Stomach (tissue), 9 donors: ENCODE results near the gene HLA-F. TPM values are rescaled to one million over a fixed set of nuclear protein-coding genes. Genes with fewer than 3 reads are reported as not detected.
A peak's percentile ranks its signal among the peaks of the same experiment; 100 is the strongest.

ENCODE experiments used
- DNase-seq, 2 donors: peaks; one replicate each; pipeline versions ENCODE4 v3.0.0 to v3.0.0-alpha.2; 2013 to 2019
- H3K27ac ChIP-seq, 5 donors: fragments of 200-600 bp in 4 of 5; sonication (generic) in 4 of 5; one replicate each; pipeline ENCODE4 v1.5.1; 2013 to 2019; ENCODE audit warnings: mild to moderate bottlenecking in 1 of 5, moderate library complexity in 1 of 5
- H3K27me3 ChIP-seq, 3 donors: fragments of 200-600 bp; sonication (generic); one replicate each; pipeline ENCODE4 v1.5.1; 2017 to 2019; ENCODE audit warnings: mixed run types in 1 of 3
- H3K36me3 ChIP-seq, 4 donors: fragments of 200-600 bp; sonication (generic); 1 replicate in 3 of 4; 2 replicates in 1 of 4; pipeline ENCODE4 v1.5.1; 2016 to 2019
- H3K4me1 ChIP-seq, 4 donors: fragments of 200-600 bp; sonication (generic); one replicate each; pipeline ENCODE4 v1.5.1; 2016 to 2019
- H3K4me3 ChIP-seq, 4 donors: fragments of 200-600 bp; sonication (generic) in 3 of 4; one replicate each; pipeline ENCODE4 v1.5.1; 2016 to 2019; ENCODE audit warnings: mild to moderate bottlenecking in 1 of 4
- H3K9me3 ChIP-seq, 4 donors: fragments of 200-600 bp; sonication (generic); one replicate each; pipeline ENCODE4 v1.5.1; 2016 to 2019
- CTCF ChIP-seq, 7 experiments: fragments of 450-650 bp in 4 of 7; fragments of 200-600 bp in 3 of 7; sonication (generic) in 3 of 7; IDR thresholded peaks; one replicate each; pipeline ENCODE4 v1.5.1; 2016 to 2019; ENCODE audit warnings: antibody characterized with exemption in 7 of 7, control low read depth in 2 of 7, mild to moderate bottlenecking in 1 of 7
- EP300 ChIP-seq: sonication (generic); formaldehyde crosslinking; IDR thresholded peaks from one replicate; pipeline ENCODE4 v1.6.1; 2017; ENCODE audit warnings: antibody characterized with exemption
- POLR2A ChIP-seq, 4 donors: fragments of 450-650 bp; IDR thresholded peaks; one replicate each; pipeline ENCODE4 v1.6.1; 2016; ENCODE audit warnings: antibody characterized with exemption in 4 of 4, control low read depth in 2 of 4, mild to moderate bottlenecking in 1 of 4, moderate library complexity in 1 of 4
- POLR2AphosphoS5 ChIP-seq, 3 donors: sonication (generic); formaldehyde crosslinking; IDR thresholded peaks; one replicate each; pipeline ENCODE4 v1.6.1; 2016; ENCODE audit warnings: antibody characterized with exemption in 3 of 3
- WGBS, 5 donors: extraction: QIAGEN DNeasy Blood & Tissue Kit in 3 of 5; methylation state at CpG; one replicate each; pipeline versions ENCODE4 v1.1.5 to v1.1.7; 2013 to 2018; 5-methylcytosine and 5-hydroxymethylcytosine counted together
- intact Hi-C: fragments of 100-400 bp; cut with DNase I; formaldehyde crosslinking; loops from one replicate; pipeline ENCODE4 v1.15.1; 2023; ENCODE audit warnings: low total_unique reads
- polyA plus RNA-seq, 3 donors: library from polyadenylated mRNA; stranded (reverse); fragments of 200-250 nt; gene quantifications; one replicate each; pipeline ENCODE4 v1.2.3, GENCODE V29; 2013
- total RNA-seq, 5 donors: library from RNA; depleted of rRNA; stranded (reverse); fragments of >200 nt; gene quantifications; one replicate each; pipeline versions ENCODE4 v1.1.0 to v1.2.3, GENCODE V29; 2014 to 2016
- donor health status: healthy with polysubstance abuse.
- donor health status: Bipolar disorder and iron deficiency.
- donor health status: healthy.

Gene HLA-F
- total and polyA plus RNA-seq, 8 donors = 17.2 to 164 (median 96.6) TPM

- DNase-seq = no peak
- TF ChIP-seq POLR2A (IDR thresholded peaks at IDR 0.05) = no peak
- TF ChIP-seq POLR2AphosphoS5 (IDR thresholded peaks at IDR 0.05) = no peak
- TF ChIP-seq CTCF (IDR thresholded peaks at IDR 0.05) = no peak
- no peak for TF ChIP-seq EP300
- Histone ChIP-seq H3K4me3 (no peak overlapping the region), H3K36me3 (no peaks in the 10 kb centered on the region), H3K27ac (no peak overlapping the region), H3K4me1 (peaks cover 0 to 6% (median 0%) of the 10 kb centered on the region in 4 donors), H3K27me3 (peaks cover 0 to 14% (median 10%) of the 10 kb centered on the region in 3 donors), H3K9me3 (no peaks in the 10 kb centered on the region)
- intact Hi-C loops = no loop called here
- WGBS, 5 donors = 66 to 87% (median 80%) methylated on average over 5 of the region's 5 CpGs
Measured at GRCh38 chr6:29678114-29678513, 45.1 kb upstream of the HLA-F start.

- Histone ChIP-seq H3K27ac (no peak overlapping the region), H3K4me3 (no peak overlapping the region), H3K4me1 (peaks cover 0 to 6% (median 0%) of the 10 kb centered on the region in 4 donors), H3K36me3 (no peaks in the 10 kb centered on the region), H3K9me3 (no peaks in the 10 kb centered on the region), H3K27me3 (peaks cover 0 to 14% (median 10%) of the 10 kb centered on the region in 3 donors)
- DNase-seq = no peak
- no peak for TF ChIP-seq POLR2A (IDR thresholded peaks at IDR 0.05)
- TF ChIP-seq EP300 = no peak
- TF ChIP-seq POLR2AphosphoS5 (IDR thresholded peaks at IDR 0.05) = no peak
- TF ChIP-seq CTCF (IDR thresholded peaks at IDR 0.05) = no peak
- intact Hi-C loops = no loop called here
- 73 to 85% (median 84%) methylated on average over 13 of the region's 13 CpGs for WGBS, 5 donors
Measured at GRCh38 chr6:29679962-29680361, 43.3 kb upstream of the HLA-F start.

- peaks cover 0 to 6% (median 0%) of the 10 kb centered on the region in 4 donors for H3K4me1 ChIP-seq
- intact Hi-C loops = no loop called here
- DNase-seq = no peak
- no peak overlapping the region for H3K27ac ChIP-seq
- no peaks in the 10 kb centered on the region for H3K36me3 ChIP-seq
- 59 to 93% (median 89%) methylated on average over 23 to 24 of the region's 24 CpGs for WGBS, 5 donors
- H3K9me3 ChIP-seq = no peaks in the 10 kb centered on the region
- no peak for TF ChIP-seq POLR2A (IDR thresholded peaks at IDR 0.05)
- TF ChIP-seq EP300 = no peak
- no peak for TF ChIP-seq CTCF (IDR thresholded peaks at IDR 0.05)
- TF ChIP-seq POLR2AphosphoS5 (IDR thresholded peaks at IDR 0.05) = no peak
- H3K27me3 ChIP-seq = peaks cover 0 to 15% (median 10%) of the 10 kb centered on the region in 3 donors
- peak overlapping the region in 1 of 4 donors; percentile 13 for H3K4me3 ChIP-seq
Measured at GRCh38 chr6:29680416-29680815, 42.8 kb upstream of the HLA-F start.

GRCh38 chr6:29680904-29681303 is 42.3 kb upstream of the HLA-F start, which contains the start of gene ZFP57:
Gene ZFP57, minus strand, starts transcription at chr6:29681152. Its CDS starts 4,149 bp downstream, at chr6:29677003.
- peaks cover 0 to 6% (median 0%) of the 10 kb centered on the region in 4 donors for H3K4me1 ChIP-seq
- TF ChIP-seq POLR2AphosphoS5 (IDR thresholded peaks at IDR 0.05) (no peak), POLR2A (IDR thresholded peaks at IDR 0.05) (no peak), EP300 (no peak), CTCF (IDR thresholded peaks at IDR 0.05) (no peak)
- no peaks in the 10 kb centered on the region for H3K36me3 ChIP-seq
- peak within 1 kb of the TSS in 2 of 4 donors; percentile 3 to 13 for H3K4me3 ChIP-seq
- H3K9me3 ChIP-seq = no peaks in the 10 kb centered on the region
- WGBS, 5 donors = 29 to 77% (median 68%) methylated on average over 29 to 31 of the region's 31 CpGs
- no peak within 1 kb of the TSS for H3K27ac ChIP-seq
- peaks cover 0 to 19% (median 10%) of the 10 kb centered on the region in 3 donors for H3K27me3 ChIP-seq
- no peak for DNase-seq
- intact Hi-C loops = no loop called here
